NCI-H69 (cell line): ENCODE results near the gene SLIT3.

Experiments used
- DNase-seq: peaks from one replicate; lab custom pipeline; 2025; lab: John Stamatoyannopoulos, UW

The SLIT3 gene

DNA sequence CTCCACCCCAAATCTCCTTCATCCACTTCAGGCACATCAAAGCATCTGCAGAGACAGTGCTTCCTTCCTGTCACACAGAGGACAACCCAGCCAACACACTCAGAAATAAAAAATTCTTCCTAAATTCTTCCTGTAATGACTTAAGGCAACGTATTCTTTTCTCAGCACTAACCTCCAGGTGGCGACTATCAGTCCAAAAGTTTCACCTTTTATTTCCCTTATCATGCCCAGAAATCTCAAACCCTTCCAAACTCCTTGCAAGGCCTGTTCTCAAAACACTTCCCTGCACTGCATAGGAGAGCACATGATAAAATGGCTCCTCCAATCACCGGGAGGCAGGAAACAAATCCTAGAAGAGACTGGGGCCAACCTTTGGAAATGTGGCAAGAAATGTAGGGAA is 35.1 kb downstream of the SLIT3 start:
- peak; percentile 12 for DNase-seq

DNA sequence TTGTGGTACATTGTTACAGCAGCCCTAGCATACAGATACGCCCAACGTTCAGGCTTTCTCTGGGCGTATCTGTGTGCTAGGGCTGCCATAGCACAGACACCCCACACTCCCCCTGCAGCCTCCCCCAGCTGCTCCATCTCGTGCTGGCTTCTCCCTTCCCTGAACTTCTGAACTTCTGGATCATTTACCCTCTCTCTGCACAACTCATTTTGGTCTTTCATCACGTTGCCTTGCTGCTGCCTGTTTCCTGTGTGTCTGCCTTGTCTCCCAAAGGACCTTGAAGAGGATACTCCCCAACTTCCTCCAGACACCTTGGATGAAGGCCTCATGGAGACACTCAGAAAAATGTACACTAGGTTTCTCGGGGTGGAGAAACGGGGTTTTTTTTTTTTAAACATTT is 37.3 kb downstream of the SLIT3 start:
- no peak for DNase-seq

DNA sequence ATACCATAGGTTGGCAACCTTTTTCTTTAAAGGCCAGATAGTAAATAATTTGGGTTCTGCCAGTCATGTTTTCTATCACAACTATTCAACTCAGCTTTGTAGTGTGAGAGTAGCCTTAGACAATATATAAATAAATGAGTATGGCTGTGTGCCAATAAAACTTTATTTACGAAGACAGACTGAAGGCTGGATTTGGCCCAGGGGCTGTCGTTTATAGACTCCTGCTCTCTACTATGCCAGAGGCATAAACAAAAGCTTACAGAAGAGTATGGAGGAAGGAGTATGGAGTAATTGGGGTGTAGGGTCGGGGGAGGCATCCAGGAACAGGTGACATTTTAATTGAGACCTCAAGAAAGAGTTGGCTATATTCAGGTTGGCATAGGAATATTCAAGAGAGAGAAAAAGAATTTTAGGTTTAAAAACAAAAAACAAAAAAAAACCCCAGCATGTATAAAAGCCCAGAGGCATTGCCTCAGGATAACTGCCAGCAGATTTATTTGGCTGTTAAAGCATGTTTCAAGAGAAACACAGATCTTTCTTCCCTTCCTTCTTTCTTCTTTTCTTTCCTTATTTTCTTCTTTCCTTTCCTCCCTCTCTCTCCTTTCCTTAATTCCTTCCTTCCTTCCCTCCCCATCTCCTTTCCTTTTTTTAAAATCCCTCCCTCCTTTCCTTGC is 39.9 kb downstream of the SLIT3 start:
- DNase-seq = no peak

DNA sequence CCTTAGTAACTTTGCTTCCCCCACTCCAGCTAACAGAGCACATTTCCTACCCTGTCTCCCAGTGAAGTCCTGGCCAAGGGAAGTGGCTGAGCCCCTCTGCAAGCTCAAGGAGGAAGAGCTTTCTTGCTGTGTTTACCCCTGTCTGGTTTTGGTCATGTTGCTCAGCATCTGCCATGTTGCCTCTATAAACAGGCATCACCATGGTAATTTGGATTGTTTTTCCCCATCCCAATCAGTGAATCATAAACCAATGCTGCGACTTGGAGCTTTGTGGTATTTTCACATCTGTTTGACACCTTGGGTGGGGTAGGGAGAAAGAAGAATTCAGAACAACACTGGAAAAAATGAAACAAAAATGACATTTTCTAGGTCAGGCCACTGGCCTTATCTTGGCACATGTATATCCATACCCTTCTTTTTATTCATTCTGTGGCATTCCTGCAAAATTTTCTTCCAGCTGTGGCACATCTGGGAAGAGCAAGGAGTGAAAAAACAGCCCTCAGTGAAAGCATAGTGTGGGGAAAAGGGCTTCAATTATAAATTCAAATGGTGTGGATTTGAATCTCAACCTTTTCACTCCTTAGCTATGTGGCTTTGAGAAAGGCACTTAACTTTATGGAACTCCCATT is 42.5 kb downstream of the SLIT3 start:
- no peak for DNase-seq

DNA sequence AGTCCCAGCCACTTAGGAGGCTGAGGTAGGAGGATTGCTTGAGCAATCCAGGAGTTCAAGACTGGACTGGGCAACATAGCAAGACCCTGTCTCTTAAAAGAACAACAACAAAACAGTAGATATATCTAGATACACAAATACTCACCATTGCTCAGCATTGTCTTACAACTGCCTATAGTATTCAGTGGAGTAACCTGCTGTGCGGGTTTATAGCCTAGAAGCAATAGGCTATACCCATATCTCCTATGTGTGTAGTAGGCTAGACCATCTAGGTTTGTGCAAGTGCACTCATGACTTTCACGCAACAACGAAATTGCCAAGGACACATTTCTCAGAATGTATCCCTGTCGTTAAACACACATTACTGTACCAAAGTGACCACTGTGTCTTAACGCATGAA is 44.7 kb downstream of the SLIT3 start:
- DNase-seq = no peak

DNA sequence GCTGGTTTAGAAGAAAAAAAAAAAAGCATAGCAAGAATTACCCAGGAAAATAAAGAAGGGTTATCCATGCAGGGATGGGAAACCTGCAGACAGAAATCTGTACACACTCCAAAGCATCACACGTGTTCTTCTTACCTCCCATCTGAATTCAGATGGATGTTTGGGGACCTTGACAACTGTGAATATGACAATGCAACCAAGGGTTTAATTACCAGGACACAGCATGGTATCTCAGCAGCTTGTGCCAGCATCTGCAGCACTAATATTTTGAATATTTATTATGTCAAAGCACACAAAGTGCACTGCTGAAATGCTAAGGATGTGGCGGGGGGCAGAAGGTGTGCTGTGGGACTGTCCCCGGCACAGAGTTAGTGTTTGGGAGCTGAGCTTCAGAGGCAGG is 47.9 kb downstream of the SLIT3 start:
- no peak for DNase-seq

DNA sequence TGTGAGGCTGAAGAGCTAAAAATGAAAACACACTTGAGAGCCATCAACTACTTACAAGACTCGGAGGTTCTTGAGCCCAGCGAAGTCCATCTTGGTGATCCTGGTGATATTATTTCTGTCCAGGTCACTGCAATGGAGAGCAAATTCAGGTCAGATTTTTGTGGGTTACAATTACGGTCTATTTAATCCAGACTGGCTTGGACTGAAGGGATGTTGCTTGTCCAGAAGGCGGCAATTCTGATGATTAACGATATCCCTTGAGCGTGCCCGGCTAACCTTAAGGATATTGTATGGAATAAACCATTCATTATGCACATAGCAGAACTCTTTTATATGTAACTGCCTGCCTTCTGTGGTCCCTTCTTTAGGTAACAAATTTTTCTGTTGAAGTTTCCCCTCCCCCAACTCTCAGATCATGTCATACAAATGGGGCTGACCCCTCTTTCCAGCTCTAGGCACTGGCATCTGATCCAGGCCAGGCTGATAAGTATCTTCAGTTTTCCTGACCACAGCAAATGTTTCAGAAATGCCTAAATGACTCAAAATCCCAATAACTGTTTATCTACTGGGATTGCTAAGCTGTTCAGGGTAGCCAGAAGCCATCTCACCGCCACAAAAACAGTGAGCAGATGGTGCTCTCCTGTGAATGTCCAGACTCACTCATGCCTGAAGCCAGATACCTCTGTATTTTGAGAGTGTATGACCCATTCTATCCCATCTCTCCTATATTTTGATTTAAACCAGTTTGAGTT is 49.4 kb downstream of the SLIT3 start:
- DNase-seq = no peak

DNA sequence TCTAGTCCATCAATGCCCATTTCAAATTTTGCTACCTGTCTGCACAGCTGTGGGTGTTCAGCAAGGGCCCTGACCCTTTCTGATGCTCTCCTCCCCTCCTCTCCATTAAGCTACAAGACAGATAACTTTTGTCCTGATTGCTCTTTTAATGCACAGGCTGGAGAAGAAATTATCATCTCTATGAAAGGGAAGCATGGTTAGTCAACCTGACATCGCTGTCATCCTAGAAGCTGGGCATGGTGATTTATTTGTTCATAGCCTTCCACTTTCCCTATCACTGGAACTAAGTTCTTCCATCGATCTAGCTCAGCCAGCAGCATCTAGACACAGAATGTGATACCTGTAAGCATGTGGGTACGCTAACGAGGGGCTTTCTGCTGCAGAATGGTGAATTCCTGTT is 50.1 kb downstream of the SLIT3 start:
- no peak for DNase-seq

DNA sequence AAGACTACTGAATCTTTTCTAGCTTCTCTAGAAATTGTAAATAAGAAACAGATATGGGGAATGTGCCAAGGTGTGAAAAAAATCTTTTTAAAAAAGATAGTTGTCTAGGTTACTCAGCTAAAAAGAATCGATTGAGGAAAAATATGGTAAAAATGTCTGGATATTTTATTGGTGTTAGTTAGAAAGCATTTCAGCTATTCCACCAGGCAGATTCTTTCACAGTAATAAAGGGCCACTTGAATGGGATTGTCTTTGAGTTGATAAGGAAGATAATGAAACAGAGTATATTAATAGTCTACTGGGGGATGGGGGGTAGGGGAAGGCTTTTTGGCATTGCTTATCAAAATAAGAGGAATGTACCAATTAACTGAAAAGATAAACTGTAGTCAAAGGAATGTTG is 51.9 kb downstream of the SLIT3 start:
- DNase-seq = no peak

DNA sequence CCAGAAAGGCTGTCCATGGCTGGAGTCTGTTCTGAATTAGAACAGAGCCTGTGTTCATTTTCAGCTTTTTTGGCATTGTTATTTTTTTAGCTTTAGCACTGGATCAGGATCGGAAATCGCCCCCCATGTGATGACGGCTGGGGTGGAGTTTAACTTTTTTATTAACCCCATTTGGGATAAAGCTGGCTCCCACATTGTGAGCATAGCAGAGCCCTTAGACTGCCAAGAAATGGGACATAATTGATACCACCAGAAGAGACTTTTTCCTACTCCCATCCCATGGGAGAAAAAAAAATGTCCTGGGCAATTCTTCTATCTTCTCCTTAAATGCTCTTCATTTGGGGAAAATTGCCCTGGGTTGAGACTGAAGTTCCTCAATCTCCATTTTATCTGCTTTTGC is 52.4 kb downstream of the SLIT3 start:
- DNase-seq = no peak

DNA sequence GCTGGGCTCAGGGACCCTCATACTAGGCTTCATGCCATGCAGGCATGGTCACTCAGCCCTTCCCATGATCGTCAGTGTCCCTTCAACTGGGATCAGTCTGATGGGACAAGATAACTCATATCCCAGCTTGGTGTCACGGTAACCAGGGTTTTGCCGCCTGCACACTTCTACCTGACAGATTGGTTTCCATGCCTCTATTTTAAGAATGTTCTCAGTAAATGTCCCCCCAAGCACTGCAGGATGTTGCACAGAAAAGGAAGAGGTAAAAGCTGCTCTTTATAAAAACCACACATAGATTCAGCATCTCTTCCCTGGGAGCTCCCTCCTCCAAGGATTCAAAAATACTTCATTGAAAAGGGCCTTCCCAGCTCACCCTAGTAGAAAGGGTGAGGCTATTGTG is 56.1 kb downstream of the SLIT3 start:
- DNase-seq = no peak

DNA sequence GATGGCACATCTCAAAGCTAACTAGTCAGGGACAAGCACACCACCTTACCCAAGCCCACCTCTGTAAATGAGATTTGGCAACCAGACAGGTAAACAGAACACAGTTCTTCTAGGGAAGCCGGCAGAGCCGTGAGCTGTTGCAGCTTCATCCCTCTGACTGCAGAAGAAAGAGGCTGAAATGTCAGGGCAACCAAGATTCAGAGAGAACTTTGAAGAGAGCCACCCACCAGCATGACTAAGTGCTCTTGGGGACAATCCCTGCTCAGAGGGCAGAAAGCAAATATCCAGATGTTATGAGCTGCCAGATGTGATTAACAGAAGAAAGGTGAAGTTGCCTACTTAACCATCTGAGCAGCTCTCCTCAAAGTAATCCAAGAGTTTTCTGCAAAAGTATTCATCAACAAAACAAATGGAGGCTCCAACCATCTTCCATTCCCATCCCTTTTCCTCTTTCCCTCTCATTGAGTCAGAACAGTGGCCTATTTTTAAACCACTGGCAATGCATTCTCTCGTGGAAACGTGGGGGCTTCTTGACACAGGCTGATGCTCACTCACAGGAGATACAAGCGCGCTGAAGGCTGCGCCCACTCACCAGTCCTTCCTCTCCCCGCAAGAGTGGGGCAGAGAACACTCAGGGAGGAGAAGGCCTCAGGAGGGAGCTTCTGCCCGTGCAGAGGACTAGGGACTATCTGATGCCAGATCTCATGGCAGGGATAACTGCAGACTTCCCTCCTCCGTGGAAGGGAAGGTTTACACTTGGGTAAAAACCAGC is 57.1 kb downstream of the SLIT3 start:
- no peak for DNase-seq

DNA sequence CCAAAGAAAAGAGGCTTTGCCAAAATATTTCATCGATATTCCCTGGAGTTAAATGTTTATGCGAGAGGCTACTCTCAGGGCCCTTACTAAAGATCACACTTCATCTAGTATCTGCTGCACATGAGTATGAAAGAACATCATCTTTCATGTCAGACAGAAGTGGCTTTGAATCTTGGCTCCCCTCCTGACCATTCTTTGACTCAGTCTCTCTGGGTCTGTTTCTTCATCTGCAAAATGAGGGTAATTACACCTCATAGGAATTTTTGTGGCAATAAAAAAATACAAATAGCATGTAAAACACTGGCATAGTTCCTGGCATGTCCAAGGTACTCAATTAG is 58.1 kb downstream of the SLIT3 start:
- no peak for DNase-seq

DNA sequence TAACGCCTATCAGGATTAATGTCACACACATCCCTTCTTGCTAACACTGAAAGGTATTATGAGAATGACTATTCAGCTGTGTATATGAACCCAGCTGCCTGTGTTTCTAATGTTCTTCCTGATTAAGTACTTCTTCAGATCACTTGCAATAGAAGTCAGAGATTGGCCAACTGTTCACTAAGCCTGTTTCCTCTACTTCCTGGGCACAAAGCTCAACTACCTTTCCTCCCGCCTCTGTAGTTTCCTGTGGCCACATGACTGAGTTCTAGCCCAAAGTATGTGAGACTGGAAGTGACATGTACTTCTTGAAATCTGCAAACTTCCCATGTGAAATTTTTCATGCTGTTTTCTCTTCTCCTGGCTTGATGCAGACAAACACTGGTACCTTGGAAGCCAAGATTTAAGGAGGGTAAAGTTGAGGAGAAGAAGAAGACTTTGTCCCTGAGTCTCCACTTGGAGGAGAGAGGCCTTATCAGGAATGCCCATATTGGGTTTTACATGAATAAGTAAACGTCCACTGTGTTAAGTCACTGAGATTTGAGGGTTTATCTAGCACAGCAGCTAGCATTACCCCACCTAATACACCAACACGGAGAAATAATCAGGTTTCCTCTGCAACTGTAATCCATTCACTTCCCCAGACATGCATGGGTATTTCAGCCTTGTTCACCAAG is 58.6 kb downstream of the SLIT3 start:
- no peak for DNase-seq

DNA sequence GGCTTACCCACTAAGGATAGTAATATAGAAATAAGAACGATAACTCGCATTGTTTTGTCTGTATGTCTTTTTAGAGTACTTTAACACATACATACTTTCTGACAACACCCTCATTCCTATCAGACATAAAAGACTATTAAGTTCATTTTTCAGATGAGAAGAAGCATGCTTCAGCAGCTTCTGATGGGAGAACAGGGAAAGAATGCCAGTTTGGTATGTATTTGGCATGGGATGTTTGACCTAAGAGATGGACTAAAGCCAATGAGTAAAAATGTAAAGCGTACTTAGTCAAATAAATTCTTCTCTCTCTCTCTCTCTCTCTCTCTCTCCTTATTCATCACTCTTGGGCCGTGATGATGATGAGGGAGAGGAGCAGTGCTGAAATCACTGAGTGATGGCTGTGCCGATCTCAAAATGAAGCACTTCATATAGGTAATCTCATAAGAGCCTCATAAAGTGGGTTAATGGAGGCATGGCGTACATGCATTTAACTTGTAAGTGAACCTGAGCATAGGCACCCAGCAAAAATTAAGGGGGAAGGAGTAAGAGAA is 71.5 kb downstream of the SLIT3 start:
- DNase-seq = no peak

DNA sequence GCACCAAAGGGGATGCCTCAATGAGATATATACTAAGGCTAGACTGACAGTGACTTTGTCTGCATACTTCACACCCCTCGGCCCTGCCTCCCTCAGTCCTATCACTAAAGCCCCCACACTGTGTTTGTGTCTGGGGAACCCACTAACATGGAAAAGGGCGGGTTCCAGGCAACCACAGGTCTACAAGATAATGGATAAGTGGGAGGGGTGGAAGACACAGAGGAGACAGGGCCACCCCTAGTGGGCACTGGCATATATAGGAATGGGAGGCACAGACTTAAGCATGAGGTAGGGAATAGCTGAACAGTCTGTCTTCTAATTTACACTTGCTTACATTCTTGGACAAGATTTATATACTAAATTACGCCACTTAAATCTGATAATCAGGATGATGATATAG is 74.0 kb downstream of the SLIT3 start:
- no peak for DNase-seq

DNA sequence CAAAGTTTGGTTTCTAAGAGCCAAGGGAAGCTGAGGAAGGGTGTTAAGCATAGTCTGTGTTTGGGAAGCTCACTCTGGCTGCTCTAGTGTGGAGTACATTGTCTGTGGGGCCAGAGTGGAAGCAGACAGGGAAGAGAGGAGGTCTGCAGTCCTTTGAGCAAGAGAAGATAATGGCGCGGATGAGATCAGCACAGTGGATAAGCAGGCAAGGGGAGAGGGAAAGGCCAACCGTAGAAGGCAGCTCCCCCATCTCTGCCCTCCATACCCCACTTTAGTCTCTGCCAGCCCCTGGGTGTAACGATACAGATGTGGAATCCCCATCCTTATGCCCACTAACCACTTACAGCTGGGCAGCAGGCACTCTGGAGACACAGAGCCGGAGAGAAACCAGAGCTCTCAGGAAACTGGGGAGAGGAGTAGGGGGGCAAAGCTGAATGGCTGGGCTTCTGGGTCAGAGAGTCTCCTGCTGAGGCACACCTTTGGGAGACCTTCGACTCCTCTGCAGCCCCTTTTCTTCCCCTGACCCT is 75.0 kb downstream of the SLIT3 start:
- no peak for DNase-seq

DNA sequence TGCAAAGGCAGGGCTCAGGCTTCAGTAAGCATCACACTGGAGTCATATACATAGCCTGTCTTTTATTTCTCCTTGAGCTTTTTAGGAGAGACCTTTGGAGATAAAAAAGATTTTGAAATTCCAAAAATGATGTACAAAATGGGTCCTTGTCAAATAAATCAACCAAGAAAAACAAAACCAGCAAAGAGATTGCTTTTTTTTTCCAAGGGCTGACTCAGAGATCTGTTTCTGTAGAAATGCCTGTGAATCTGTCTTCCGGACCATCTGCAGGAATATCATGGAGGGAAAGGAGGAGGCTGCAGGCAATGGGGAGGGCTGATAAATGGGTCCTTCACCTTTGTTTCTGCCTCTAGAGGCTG is 77.4 kb downstream of the SLIT3 start:
- no peak for DNase-seq

DNA sequence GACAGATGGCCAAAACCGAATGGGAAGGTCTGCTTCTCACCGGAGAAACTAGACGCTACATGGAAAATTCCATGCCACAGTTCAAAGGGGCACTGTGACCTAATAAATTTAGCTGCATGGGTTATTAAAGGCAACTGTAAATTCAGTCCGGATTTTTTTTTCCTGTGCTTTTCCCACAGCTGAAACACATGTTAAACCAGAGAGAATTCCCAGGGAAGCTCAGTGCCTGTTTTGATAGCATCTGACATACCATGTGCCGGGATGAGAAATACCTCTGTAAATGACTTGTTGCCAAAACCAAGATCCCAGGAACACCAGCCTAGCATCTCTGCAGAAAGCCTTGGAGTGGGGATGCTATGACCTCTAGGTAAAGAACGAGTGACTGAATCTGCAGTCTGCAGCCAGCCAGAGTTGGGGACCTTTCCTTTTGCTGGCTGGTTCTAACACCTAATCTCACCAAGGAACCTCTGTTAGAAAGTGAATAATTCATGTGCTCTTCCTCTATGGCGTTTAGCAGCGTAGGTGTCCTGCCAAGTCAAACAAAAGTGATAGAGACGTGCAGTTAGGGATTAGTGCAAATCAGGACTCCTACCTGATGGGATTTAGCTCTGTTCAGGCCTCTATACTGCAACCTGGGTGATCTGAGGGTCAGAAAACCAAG is 77.9 kb downstream of the SLIT3 start:
- DNase-seq = no peak

DNA sequence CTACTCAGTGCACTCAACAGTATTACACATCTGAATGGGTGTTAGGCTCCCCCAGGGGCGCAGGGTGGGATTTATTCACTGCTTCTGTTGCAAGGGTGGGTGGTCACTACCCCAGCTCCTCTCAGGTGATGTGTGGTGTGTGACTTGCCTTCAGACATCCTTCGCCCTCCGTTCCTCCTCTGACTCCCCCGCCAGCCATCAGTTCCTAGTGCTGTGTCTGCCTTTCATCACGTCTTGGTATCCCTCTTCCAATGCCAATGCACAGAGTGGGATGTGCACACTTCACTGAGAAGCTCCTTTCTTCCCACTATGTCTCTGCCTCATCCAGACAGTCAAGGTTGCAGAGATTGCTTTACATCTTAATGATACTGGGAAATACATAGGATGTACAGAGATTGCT is 79.4 kb downstream of the SLIT3 start:
- DNase-seq = no peak

DNA sequence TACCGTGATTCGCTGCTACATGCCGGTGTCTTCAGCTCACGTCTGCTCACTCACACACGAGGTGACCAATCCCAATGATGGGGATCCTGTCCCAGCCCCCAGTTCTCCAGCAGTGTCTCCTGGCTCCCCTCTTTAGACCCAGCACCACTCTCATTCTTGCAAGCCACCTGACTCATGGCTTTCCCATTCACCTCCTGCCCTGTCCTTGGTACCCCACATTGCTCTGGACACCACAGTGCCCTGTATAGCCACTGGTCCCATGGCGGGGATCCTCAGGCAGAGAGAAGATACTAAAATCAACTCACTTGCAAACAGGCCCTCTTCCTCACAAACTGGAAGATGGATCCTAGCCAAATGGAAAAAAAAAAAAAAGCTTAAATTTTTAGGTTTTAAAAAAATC is 81.0 kb downstream of the SLIT3 start:
- no peak for DNase-seq
